HPDE6-E6E7 (cell line): ENCODE results near the gene DPP10.
"Not testable (repeated sequence)": the region's sequence is repeated elsewhere in the genome, so short reads cannot be mapped to it uniquely, and the experiment has no call there.

ENCODE experiments used
- DNase-seq: peaks from one replicate; pipeline ENCODE4 v3.0.0; 2011; ENCODE audit warnings: missing footprints; ENCODE audit errors: extremely low spot score

The DPP10 gene

DNA sequence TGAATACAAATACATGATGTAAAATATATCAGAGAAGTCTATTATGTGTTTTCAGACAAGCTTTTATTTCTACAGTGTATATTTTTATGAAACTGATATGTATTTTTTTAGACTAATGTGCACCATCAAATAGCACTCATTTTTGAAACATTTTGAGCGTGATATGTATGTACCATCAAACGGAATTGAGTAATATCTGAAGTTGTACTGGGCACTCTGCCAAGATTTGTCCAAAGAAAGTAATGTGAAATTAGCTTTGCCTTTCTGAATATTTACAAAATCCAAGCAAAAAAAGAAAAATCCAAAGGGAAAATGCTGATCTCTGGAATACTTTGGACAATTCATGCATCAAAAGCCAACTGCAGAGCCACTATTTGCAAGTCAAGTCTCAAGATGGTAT is 972.0 kb downstream of the DPP10 start:
- no peak for DNase-seq

DNA sequence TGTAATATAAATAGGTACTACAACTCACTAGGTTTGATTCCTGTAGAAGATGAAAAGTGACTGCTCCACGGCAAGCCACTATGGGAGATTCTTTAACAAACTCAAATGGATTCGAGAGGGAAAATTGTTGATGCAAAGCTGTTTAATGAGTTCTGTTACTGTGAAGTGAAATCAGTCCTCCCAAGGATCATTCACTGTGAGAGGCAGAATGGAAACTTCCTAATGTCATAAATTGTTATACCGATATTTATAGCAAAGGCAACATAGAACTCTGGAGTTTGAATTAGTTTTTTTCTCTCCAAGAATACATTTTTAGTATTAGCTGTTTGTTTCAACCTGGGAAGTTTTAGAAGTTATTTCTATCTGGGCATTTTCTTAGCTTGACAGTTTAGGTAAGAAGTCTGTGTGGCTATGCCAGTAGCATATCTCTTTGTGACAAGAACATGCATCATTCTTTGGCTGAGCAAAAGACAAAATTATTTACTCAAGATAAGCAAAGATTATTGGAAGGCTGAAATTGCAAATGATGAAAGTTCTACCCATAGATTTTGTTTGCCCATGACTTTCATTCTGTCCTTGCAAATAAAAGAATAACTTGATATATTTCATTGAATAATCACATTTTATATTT is 979.7 kb downstream of the DPP10 start:
- DNase-seq: no peak

DNA sequence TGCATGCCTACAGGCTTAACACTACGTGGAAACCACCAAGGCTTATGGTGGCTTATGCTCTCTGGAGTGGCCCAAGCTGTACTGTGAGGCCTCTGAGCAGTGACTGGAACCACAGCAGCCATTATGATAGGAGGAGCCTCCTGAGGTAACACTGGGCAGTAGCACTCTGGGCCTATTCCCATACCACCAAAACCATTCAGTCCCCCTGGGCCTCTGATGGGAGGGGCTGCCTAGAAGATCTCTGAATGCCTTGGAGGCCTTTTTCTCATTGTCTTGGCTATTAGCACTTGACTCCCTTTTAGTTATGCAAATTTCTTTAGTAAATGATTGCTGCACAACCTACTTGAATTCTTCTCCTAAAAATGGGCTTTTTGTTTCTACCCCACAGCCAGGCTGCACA is 985.0 kb downstream of the DPP10 start:
- no peak for DNase-seq

DNA sequence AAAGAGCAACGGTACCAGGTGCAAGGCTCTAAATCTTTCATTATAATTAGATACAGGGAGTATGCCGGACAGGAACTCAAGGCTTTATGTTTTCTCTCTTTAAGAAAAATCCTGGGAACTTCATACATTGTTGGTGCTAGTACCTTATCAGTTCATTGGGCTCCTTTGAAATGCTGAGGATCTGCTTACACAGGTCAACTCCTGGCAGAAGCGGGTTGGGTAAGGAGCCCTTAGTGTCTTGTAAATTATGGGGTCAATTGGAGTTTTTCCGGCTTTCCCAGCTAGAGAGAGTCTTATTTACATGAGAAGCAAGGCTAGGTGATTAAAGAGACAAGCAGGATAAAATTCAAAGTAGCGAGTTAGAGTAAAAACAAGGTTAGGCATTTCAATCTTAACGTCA is 998.3 kb downstream of the DPP10 start:
- DNase-seq: not testable (repeated sequence)

DNA sequence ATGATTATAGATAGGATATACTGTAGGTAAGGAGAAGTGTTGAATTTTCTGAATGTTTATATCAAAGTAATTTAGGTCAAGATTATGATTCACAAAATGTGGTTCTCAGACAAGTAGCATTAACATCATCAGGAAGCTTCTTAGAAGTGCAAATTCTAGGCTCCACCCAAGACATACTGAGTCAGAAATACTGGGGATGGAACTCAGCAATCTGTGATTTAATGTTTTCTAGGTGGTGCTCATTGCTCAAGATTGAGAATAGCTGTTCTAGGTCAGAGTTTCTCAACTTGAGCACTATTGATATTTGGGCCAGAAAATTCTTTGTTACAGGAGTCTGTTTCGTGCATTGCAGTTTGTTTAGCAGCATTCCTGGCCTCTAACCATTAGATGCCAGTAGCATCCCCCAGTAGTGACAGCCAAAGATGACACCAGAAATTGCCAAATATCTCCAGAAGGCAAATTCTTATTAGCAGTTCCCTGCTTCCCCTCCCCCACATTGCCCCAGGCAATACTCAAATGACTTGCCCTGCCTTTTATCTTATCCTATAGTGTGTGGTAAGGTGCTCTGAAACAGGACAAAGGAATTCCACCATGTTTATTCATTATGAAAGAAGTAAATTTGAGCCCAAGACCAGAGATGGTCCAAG is 1001.2 kb downstream of the DPP10 start:
- no peak for DNase-seq

DNA sequence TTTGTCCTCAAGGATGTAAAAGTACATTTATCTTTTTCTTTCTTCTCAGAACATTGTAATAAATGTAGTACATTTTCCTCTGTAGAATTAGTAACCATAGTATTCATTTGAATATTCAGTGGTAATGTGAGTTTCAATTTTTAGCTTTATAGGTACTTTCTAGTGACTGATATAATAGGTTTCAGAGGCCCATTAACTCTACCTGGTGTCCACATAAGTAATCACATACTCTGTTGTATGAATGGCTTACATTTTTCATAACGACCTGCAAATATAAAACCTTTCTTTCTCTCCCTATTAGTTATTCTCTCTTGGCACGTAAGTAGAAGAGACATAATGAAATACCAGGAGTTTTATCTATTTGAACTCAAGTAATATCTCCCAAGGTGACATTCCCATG is 1017.6 kb downstream of the DPP10 start:
- DNase-seq: no peak

DNA sequence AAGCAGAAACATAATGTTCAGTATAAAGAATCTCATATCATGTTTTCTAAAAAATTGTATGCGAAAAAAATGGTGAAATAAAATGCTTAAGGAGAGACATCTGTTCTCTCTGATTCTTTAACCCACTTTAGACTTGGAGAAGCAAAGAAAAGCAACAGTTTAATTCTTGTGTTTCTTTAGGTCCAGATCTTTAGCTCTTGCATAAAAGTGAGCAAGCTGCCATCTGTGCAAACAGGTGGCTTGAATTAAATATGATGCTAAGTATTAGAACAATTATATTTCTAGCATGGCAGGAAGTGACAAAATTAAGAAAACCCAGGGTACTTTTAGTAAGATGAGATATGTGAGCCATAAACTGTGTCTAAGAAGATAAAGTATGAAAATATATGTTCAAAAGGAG is 1038.3 kb downstream of the DPP10 start:
- no peak for DNase-seq

DNA sequence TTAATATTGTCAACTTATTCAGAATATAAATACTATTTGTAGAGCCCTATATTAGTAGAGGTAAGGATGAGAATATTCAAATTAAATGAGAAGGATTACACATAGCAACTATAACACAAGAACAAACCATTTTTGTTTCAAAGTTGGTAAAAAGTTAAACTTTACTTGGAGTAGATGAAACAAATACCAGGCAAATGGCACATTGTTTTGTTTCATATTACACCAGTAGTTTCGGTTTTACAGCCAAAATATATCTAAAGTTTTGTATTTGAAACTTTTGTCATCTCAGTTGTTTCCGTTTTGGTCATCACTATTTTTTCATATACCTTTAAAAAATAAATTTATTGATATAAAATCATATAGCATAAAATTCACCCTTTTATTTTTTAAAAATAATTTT is 1039.4 kb downstream of the DPP10 start:
- DNase-seq: no peak

DNA sequence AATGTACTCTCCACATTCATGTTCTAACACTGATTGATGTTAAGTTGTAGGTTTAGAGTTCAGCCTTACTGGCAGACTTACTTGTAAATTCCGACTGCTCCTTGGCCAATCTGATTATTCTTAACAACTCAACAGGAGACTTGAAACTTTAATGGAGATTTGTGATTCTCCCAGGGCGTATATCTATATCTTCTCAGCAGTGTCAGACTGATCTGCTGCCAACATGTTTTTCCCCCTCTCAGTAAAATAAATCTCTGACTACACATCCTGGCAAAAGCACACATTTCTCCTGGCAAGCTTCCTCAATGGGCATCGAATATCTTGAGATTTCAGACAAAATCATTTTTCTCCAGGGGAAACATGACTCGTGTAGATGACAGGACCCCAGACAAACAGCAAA is 1041.2 kb downstream of the DPP10 start:
- DNase-seq: no peak

DNA sequence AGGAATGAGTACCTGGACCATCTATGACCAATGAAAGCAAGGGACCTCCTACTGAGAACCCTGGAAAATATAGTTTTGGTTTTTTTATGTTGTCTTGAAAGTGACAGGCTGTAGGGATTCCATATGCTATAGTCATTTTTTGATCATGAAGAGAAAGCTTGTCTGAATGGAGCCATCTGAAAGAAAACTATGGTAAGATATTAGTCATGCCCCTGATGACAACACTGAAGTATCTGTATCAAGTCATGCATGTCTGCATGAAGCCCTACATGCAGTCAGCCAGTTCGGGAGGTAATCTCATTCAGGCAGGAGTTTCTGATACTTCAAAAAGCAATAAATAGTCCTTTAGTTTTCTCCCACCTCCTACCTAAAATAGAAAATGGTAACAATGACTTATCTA is 1042.0 kb downstream of the DPP10 start:
- no peak for DNase-seq

DNA sequence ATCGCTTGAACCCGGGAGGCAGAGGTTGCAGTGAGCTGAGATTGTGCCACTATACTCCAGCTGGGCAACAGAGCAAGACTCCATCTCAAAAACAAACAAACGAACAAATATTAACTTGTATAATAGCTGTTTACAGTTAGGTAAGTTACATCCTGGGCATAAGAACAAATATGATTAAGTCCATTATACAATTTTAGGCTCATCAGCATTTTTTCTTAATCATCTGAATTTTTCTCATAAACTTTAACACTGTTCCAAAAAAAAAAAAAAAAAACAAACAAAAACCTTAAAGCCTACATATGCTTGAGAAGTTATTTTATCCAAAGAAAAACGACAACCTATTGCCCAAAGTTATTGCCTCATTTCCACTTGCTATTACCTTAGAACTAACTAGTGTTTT is 1042.5 kb downstream of the DPP10 start:
- no peak for DNase-seq

DNA sequence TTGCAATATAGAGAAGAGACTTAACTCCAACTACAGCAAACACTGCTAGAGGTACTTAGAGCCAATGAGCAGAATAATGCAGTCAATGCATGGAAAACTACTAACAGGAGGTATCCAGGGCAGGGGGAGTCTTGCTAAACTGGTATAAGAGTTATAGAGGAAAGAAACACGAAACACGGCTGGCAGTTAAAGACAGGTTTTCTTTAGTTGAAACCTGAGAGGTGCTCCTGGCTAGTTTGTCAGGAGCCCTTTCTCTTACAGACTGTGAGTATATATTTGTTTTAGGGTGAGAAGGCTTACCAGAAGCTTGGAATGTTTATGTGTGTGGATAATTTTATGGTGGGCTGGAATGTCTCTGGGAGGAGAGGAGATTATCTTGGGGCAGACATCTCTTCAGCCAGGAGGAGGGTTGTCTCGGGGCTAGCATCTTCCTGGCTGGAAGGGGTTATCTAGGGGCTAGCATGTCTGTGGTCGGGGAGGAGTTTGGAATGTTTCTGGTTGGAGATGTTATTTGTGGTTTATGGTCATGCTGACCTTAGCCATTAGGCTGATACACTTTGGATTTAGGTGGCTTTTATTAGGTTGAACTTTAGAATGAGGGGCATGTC is 1048.8 kb downstream of the DPP10 start:
- no peak for DNase-seq

DNA sequence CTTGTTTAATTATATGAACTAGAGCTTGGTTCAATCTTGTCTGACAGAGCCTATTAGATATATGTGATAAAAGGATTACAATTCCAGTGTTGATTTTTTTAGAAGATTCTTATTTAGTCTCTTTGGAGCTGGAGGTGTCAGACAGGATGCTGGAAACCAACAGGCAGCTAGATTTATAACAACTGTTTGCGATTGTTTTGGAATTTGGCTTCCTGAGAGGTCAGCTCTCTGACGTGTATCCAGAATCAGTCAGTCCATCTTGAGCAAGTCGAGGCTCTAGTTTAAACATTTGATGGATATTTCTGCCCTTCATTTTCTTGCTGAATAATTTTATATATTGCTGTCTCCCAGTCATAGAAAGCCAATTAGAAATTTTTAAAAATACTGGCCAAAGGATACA is 1062.9 kb downstream of the DPP10 start:
- no peak for DNase-seq

DNA sequence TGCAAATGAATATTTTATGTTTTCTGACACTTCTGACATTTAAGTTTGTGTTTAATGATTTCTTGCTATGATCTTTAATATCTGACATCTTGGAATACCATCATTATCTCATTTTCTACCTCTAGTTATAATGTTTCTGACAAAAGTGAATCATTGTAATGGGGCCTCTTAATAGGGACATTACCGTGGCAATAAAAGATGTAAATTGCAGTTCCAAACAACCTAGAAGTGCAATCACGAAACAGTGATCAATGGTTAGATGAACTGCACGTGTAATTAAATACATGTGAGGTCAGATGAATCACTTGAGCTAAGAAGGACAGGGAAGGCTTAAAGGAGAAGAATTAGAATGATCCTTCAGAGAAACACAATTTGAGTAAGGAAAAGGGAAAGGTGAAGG is 1078.3 kb downstream of the DPP10 start:
- no peak for DNase-seq

DNA sequence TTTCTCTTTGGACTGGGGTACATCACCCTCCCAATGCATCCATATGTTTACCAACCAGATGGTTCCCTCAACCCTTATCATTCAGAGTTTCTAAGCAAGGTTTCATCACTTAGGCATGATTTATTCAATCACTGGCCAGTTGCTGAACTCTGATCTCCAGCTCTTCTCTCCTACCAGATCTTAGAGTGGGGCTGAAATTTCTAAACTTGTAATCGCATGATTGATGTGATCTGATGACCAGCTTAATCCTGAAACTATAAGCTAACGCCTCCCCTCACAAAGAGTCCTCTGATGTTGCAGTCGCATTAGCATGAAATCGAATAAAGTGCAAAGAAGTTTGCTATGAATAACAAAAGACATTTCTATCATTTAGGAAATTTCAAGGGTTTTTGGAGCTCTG is 1082.0 kb downstream of the DPP10 start:
- DNase-seq: no peak

DNA sequence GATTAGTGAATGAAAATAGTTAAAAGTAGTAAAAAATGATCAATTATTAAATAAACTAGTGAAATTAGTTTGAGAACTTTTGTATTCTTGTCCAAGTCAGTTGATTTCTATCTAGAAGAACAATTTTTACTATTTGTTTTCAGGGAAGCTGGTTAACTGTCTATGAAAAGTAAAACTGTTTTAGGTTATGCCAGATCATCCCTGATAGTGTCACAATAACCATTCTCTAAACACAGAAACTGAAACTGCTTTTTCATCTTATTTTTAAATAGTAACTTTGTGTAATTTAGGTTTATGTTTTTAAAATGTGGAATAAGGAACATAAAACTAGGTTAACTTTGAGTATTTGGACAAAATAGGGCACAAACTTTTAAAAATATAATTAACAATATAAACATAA is 1087.2 kb downstream of the DPP10 start:
- no peak for DNase-seq

DNA sequence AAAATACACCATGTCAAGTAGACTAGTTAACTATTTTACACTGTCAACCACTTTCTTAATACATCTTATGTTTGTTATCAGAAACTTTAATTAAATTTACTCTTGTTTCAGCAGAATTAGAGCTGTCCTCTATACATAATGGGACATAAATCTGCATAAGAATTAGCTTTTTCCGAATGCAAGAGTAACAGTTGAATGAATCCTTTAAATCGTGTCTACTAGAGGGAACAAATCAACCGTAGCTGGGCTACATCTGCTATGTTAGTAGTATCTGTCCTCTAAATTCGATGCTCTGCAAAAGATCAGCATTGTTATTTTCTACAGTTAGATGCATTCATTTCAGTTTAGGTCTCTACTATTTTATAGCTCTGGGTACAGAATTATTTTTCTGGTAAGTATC is 1090.6 kb downstream of the DPP10 start:
- DNase-seq: no peak

DNA sequence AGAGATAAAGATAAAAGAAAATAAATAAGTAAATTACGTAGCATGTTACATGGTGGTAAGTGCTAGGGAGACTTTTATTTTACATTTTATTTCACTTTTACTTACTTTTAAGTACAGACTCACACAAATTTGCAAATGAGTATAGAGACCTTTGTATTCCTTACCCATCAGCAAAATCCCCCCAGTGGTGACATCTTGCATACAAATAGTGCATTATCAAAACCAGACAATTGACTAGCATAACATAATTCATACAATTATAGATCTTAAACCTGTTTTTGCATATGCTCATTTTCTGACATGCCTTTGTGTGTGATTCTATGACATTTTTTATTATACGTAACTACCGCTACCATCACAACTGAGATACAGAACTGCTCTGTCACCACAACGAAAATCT is 1099.4 kb downstream of the DPP10 start:
- DNase-seq: no peak

DNA sequence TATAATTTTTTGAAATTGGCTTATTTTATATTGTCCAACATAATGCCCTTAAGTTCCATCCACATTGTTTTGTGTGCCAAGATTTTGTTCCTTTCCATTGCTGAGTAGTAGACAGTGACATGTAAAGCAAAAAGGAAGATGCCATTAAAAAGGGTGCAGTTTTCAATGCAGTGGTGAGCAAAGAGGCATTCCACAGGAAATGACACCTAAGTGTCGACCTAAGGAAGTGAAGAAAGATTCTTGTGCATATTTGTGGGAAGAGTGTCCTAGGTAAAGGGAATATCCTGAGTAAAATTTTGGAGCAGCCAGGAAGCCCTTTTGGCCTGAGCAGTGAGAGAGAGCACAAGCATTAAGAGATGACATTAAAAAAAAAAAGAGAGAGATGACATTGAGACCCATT is 1099.9 kb downstream of the DPP10 start:
- DNase-seq: no peak

DNA sequence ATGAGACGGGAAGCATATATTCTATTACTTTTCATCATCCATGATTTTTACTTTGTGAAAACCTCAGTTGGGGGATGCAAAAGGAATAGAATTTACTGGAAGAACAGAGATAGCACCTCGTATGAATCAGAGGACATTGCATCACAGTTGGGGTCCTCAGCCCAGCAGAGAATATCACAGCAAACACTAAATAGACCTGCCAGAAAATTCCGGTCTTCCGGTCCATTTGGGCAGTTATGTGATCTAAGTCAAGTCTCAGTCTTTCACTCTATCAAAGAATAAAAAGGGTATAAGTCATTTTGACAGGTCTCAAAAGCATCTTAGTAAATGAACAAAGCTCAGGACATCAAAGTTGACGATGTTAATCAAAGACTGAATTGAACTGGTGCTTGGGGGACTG is 1100.6 kb downstream of the DPP10 start:
- no peak for DNase-seq

DNA sequence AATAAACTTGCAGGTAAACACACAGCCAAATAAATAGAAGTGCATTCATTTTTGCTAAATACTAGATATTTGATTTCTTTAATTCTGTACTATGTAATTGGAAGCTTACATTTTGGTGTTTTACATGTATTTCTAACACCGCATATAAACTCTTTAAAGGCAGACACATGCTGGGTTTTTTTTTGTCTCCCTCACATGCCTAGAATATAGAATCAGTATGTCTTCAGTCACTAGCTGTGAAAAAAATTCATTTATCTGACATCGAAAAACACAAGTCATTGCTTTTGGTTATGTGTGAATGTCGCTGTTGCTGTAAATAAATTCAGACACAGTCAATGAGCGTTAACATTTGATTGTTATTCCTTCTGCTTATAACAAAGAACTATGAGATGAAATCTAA is 1101.0 kb downstream of the DPP10 start:
- DNase-seq: no peak

DNA sequence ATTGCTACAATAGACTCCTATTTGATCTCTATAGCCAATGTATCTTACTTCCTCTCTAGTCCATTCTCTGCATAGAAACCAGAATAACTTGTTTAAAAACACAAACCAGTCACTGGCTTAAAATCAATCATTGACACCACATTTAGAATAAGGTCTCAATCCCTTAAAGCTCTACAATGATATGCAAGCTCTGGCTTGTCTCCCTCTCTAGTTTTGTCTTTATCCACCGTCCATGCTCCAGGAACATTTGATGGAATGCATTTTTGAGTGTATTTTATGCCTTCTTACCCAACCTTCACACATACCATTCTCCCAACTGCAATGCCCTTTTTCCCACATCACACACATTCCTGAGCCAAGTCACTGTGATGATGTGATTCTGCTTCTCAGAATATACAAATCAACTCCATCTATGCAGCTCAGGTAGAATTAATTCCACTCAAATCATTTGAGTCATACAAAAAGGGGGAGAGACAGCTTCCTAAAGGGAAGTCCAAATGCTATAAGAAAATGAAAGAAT is 1107.2 kb downstream of the DPP10 start:
- no peak for DNase-seq

DNA sequence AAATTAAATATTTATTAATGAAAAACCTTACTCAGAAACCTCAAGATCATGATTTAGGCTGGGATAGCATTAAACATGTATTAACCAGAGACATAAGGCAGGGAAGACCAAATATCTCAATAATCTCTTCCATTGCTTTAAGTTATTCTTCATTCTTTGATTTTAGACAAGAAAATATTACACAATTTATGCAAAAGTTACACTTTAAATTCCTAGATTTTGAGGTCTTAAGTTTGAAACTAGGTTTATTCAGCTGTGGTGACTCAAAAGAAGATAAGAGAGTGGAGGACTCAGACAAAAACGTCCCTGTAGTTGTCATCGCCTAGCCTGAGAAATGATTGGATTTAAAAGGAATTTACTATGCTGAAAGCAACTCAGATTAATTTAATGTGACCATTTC is 1110.3 kb downstream of the DPP10 start:
- no peak for DNase-seq
